ENCODE data around the gene NEK2. TPM values are rescaled to one million over a fixed set of nuclear protein-coding genes. Genes with fewer than 3 reads are reported as not detected.

NEK2 gene
- total RNA-seq, 2 donors from 2014 or later: not detected

GRCh38 chr1:211635597-211636205 lies 39.7 kb downstream of the NEK2 start:
- no peaks in the 10 kb centered on the region for H3K9me3 ChIP-seq
- intact Hi-C loops (cut with DNase I): no loop called here
- no peak for ATAC-seq
- no peaks in the 10 kb centered on the region for H3K27me3 ChIP-seq
- TF ChIP-seq CTCF (IDR thresholded peaks at IDR 0.05) (no peak), POLR2A (IDR thresholded peaks at IDR 0.05) (no peak)
- no peak overlapping the region for H3K27ac ChIP-seq
- H3K36me3 ChIP-seq (replicated peaks in 1 of 2; ENCODE audit: insufficient read depth in 1 of 2, low read depth in 2 of 2): no peaks in the 10 kb centered on the region
- H3K4me3 ChIP-seq: no peak overlapping the region
- 81 to 90% methylated on average over 9 of the region's 9 CpGs for WGBS, 2 donors
- no peak for DNase-seq
- peaks cover 34% of the 10 kb centered on the region for H3K4me1 ChIP-seq

GRCh38 chr1:211634931-211635330 lies 40.5 kb downstream of the NEK2 start:
- DNase-seq: no peak

DNA sequence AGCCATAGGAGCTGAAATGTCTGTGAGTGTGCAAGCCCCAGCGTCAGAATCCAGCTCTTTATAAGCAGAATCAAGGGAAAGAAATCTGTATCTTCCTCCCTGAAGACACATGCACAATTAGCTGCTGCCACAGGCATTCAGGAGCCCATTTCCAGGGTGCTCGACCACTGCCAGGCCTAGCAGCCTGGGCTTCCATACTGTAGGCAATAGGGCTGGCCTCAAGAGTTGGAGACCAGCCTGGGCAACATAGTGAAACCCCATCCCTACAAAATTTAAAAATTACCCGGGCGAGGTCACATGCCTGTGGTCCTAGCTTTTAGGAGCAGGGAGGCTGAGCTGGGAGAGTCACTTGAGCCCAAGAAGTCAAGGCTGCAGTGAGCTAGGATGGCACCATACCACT lies 41.0 kb downstream of the NEK2 start:
- WGBS, 2 donors: 95% methylated on average over 4 of the region's 4 CpGs; no CpG with 5 or more reads in 1 of the 2 donors
- H3K27ac ChIP-seq: no peak overlapping the region
- no peak for DNase-seq
- no peaks in the 10 kb centered on the region for H3K27me3 ChIP-seq
- H3K4me1 ChIP-seq: peaks cover 25% of the 10 kb centered on the region
- intact Hi-C loops (cut with DNase I): no loop called here
- no peak overlapping the region for H3K4me3 ChIP-seq
- no peaks in the 10 kb centered on the region for H3K36me3 ChIP-seq (replicated peaks in 1 of 2; ENCODE audit: insufficient read depth in 1 of 2, low read depth in 2 of 2)
- no peak for TF ChIP-seq CTCF (IDR thresholded peaks at IDR 0.05)
- TF ChIP-seq POLR2A (IDR thresholded peaks at IDR 0.05): no peak
- no peak for ATAC-seq
- no peaks in the 10 kb centered on the region for H3K9me3 ChIP-seq

More at GRCh38 chr1:211634931-211635330, 40.5 kb downstream of the NEK2 start:
- H3K27me3 ChIP-seq: no peaks in the 10 kb centered on the region
- ATAC-seq: no peak
- WGBS, 2 donors: 98 to 100% methylated on average over 4 of the region's 4 CpGs
- H3K4me1 ChIP-seq: peaks cover 30% of the 10 kb centered on the region
- H3K36me3 ChIP-seq (replicated peaks in 1 of 2; ENCODE audit: insufficient read depth in 1 of 2, low read depth in 2 of 2): no peaks in the 10 kb centered on the region
- intact Hi-C loops (cut with DNase I): no loop called here
- no peak overlapping the region for H3K27ac ChIP-seq
- H3K4me3 ChIP-seq: no peak overlapping the region
- H3K9me3 ChIP-seq: no peaks in the 10 kb centered on the region
- TF ChIP-seq POLR2A (IDR thresholded peaks at IDR 0.05) (no peak), CTCF (IDR thresholded peaks at IDR 0.05) (no peak)

DNA sequence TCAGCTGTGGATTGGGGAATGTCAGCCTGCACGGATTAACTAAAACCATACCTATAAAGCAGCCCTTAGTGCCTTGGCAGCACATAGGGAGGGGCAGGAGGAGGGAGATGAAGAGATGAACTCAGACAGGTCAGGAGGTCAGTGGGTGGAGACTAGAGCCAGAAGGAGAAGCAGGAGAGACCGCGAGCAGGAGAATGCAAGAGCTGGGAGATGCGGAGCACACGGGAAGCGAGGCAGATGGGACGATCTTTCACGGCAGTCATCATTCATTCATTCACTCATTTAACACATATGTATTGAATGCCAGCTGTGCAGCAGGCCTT lies 41.9 kb downstream of the NEK2 start:
- Histone ChIP-seq H3K4me1 (peaks cover 24% of the 10 kb centered on the region), H3K9me3 (no peaks in the 10 kb centered on the region), H3K4me3 (no peak overlapping the region), H3K36me3 (replicated peaks in 1 of 2; ENCODE audit: insufficient read depth in 1 of 2, low read depth in 2 of 2) (no peaks in the 10 kb centered on the region), H3K27ac (peak overlapping the region; percentile 66 to 82 (median 72)), H3K27me3 (no peaks in the 10 kb centered on the region)
- DNase-seq: no peak
- ATAC-seq: no peak
- 66 to 75% methylated on average over 8 of the region's 8 CpGs for WGBS, 2 donors
- intact Hi-C loops (cut with DNase I): no loop called here
- TF ChIP-seq CTCF (IDR thresholded peaks at IDR 0.05) (no peak), POLR2A (IDR thresholded peaks at IDR 0.05) (no peak)

All from body of pancreas (tissue), 4 donors.